HG03066 (cell line): Measurements from ENCODE around the gene RNASE11.
"Not testable (repeated sequence)": the region's sequence is repeated elsewhere in the genome, so short reads cannot be mapped to it uniquely, and the experiment has no call there.

Experiments
- ATAC-seq: cut with Tn5 transposase; IDR thresholded peaks from one replicate; pipeline ENCODE4 v1.9.1; 2021; ENCODE audit warnings: low read depth; ENCODE audit not compliant: unreplicated experiment

The RNASE11 gene

DNA sequence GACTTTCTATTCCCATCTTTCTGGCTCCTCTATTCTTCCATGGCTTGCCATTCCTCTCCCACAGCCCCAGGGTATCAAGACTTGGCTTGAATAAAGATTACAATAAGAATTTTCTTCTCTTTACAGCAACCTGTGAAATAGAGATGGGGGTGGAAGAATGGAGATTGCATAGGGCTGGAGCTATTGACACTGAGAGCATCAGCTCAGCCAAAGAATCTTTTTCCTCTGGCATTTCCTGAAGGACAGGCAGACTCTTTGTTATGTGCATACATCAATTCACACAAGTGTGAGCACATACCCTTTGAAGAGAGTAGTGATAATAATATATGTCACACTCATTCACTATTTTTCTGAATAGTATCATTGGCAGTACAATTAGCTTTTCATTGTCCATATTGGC is 4.7 kb downstream of the RNASE11 start:
- no peak for ATAC-seq

DNA sequence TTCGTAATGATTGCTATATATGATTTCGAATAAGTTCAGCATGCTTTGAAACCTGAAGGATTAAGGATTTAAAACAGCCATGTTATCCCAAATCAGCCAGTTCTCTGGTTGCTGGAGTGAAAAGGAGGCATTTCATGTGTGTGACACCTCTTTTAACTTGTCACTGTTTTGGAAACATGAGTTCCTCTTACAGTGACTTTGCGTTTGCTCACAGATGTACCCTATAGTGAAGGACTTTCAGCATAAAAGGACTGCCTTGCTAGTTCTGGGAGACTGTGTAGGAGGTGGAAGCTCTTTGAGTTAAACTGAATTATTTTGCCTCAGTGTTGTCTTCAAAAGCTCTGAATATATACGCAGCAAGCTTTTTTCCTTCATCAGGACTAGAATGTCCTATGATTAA is 7.6 kb downstream of the RNASE11 start:
- ATAC-seq = no peak

DNA sequence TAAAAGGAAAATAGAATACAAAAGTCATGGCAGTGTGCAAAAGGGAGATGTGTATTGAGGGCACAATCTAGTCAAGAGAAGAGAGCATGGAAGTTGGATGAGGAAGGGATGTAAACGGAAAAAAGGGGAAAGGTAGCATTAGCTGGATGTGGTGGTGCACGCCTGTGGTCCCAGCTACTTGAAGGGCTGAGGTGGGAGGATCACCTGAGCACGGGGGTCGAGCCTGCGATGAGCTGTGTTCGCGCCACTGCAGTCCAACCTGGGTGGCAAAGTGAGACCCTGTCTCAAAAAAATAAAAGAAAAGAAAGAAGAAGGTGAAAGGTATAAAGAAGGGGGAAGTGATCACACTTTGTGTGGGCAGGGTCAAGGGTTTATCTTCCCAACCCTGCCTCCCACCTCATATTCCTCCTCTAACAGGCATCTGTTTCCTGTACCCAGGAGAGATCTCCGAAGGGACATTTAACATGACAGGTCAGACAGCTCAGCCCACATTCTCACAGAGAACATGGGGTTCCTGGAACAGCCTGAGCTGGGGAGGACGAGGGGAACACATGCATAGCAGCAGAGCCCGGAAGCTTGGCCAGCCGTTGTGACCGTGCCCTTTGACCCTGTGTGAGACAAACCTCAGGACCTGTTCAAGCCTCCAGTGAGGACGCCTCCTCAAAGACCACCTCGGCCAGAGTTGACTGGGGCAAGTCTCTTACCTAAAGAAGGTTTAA is 8.9 kb downstream of the RNASE11 start:
- ATAC-seq = no peak

DNA sequence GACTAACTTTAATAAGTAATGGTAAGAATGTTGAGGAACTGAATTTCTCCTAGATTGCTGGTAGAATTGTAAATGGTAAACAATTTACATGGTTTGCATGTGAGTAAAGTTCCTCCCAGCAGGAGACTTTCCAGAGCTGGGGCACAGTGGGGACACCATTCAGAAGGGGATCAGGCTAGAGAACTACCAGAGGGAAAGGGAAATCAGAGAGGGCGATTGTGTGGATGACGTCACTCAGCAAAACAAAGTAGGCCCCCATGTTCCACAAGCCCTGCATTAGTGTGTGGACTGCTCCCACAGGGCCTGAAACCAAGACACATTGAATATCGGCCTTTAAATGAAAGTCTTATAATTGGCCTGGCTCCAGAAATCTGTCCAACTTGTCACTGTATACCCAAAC is 9.5 kb downstream of the RNASE11 start:
- ATAC-seq = no peak

DNA sequence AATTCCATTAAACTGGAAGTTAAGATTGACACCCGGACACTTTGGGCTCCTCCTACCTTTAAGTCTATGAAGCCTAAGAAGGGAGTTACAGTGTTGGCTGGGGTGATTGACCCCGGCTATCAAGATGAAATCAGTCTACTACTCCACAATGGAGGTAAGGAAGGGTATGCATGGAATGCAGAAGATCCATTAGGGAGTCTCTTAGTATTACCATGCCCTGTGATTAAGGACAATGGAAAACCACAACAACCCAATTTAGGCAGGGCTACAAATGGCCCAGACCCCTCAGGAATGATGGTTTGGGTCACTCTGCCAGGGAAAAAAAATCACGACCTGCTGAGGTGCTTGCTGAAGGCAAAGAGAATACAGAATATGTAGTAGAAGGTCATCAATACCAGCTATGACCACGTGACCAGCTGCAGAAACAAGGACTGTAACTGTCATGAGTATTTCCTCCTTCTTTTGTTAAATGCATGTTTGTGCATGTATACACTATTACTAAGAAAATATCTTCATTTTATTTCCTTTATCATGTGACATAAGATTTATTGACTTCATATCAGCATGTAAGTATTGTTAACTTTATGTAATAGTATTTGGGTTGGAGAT is 15.3 kb downstream of the RNASE11 start:
- ATAC-seq = not testable (repeated sequence)

DNA sequence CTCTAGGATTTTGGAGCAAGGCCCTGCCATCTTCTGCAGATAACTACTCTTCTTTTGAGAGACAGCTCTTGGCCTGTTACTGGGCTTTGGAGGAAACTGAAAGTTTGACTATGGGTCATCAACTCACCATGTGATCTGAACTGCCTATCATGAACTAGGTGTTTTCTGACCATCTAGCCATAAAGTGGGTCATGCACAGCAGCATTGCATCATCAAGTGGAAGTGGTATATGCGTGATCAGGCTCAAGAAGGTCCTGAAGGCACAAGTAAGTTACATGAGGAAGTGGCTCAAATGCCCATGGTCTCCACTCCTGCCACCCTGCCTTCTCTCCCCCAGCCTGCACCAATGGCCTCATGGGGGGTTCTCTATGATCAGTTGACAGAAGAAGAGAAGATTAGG is 17.1 kb downstream of the RNASE11 start:
- not testable (repeated sequence) for ATAC-seq

DNA sequence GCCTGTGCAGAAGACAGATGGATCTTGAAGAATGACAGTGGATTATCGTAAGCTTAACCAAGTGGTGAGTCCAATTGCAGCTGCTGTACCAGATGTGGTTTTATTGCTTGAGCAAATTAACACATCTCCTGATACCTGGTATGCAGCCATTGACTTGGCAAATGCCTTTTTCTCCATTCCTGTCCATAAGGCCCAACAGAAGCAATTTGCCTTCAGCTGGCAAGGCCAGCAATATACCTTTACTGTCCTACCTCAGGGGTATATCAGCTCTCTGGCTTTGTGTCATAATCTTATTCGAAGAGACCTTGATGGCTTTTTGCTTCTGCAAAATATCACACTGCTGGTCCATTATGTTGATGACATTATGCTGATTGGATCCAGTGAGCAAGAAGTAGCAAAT is 17.9 kb downstream of the RNASE11 start:
- ATAC-seq = not testable (repeated sequence)

DNA sequence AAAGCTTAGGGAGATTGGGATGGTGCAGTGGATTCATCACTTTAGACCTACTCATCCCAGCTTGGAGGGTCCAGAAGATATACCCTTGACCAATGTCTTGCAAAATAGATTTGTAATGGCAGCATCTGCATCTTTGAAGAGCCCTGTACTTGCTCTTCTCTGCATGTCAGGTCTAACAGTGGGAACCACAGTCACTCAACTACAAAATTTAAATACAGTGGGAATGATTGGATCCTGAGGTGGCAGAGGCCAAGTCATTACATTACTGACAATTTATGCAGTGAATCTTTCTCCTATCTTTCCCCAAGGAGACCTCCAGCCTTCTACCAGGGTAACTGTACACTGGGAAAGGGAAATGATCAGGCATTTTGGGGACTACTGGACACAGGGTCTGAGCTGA is 18.7 kb downstream of the RNASE11 start:
- ATAC-seq = no peak

DNA sequence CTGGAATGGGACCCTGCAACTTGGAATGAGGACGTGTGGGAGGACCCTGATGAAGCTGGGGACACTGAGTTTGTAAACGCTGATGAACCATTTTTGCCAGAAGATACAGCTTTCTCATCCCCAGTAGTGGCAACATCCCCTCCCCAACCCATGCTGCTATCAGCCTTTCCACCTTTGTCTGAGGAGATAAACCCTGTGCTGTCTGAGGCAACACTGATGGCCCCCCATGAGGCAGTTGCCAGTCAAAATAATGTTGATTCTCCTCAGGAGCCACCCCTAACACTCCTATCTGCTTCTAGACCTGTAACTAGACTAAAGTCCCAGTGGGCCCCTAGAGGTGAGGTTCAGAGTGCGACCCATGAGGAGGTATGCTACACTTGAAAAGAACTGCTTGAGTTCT is 19.4 kb downstream of the RNASE11 start:
- ATAC-seq = no peak

DNA sequence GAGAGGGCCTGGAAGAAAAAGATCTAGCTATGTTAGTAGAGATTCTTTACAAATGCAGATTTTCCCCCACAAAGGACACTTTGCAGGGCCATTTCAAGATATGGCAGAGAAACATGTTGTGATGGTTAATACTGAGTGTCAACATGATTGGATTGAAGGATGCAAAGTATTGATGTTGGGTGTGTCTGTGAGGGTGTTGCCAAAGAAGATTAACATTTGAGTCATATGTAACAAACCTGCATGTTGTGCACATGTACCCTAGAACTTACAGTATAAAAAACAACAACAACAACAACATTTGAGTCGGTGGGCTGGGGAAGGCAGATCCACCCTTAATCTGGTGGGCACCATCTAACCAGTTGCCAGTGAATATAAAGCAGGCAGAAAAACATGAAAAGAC is 20.6 kb downstream of the RNASE11 start:
- not testable (repeated sequence) for ATAC-seq

DNA sequence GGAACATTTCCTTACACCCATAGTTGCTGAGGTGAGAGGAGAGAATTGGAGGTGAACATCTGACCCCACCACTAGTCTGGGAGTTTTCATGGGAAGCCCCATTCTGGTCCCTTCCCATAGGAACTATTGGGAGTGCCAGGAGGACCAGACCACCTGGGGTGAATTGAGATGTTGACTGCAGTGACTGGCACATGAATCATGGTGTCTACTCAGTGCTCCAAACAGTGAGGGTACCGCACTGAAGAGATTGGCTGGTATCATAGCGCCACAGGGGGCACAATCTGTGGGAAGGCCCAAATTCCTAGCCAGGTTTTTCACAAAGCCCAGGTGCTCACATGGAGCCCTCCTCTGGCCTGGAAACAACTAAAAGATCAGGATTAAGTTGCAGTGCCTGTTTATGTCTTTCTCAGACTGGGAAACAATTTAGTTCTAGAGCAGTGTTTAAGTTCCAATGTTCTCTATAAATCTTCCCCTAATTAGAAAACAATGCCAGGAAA is 23.3 kb downstream of the RNASE11 start:
- no peak for ATAC-seq

DNA sequence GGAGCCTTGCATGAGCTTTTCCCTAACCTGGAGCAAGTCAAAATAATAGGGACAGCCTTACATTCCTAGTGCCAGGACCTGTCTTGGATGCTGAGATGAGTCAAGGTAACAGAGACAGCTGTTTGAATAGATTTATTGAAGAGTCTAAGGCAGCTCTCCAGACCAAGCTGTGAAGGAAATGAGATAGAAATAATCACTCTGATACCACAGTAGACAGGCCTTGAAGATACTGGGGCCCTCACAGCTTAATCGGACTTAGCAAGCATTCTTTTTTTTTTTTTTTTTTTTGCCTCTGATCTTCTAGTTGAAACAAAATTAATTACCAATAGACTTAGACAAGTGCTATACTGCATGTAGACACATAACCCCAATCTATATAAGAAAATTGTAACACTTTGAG is 23.8 kb downstream of the RNASE11 start:
- ATAC-seq = no peak

DNA sequence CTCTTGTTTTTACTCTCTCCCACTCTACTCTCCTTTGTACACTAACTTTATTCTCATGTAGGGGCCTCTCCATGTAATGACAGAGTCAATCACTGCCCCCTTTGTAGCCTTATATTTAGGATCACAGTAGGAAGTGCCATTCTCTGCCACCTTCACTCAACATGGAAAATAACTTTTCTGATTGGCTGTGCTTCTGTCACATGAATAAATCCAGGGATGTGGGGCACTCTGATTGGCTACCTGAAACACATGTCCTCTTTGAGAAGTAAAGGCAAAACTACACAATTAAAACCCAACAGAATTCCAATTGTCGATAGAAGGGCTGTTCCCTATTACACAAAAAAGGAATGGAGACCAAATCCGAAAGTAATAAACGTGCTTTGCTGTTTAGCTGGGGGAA is 26.8 kb downstream of the RNASE11 start, which contains the start of gene RNASE9:
RNASE9 (minus strand) TSS at position 87 of the 400 bp plus-strand sequence.
- no peak for ATAC-seq

DNA sequence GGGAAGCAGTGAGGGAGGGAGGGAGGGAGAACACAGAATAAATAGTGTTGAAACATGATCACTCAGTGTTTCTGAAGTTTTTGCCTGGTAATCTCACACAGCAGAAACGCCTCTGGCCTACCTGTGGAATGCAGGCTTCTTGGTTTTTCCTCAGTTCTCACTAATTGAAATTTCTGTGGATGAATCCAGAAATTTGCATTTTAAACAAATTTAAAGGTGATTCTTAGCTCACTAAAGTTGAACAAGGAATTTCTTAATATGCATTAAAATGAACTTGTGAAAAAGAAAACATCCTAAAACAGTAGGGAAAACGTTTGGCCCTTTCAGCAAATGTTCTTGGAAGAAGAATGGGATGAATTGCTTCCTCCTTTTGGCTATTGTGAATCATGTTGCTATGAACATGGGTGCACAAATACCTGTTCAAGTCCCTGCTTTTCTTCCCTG is 28.3 kb downstream of the RNASE11 start:
- no peak for ATAC-seq

DNA sequence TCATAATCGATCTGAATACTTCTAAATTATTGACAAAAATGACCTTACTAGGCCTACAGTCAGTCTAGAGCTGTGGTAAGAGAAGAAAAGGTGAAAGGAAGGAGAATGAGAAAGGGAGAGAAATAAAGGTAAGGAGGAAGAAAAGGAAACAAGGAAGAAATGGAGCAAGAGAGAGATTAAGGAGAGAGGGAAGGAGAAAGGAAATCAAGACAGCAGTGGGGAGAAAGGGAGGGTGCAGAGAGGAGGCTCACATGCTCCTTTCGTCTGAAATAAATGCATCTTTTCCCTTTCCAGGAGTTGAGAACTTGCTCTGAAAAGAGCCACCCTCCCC is 30.6 kb downstream of the RNASE11 start:
- no peak for ATAC-seq

DNA sequence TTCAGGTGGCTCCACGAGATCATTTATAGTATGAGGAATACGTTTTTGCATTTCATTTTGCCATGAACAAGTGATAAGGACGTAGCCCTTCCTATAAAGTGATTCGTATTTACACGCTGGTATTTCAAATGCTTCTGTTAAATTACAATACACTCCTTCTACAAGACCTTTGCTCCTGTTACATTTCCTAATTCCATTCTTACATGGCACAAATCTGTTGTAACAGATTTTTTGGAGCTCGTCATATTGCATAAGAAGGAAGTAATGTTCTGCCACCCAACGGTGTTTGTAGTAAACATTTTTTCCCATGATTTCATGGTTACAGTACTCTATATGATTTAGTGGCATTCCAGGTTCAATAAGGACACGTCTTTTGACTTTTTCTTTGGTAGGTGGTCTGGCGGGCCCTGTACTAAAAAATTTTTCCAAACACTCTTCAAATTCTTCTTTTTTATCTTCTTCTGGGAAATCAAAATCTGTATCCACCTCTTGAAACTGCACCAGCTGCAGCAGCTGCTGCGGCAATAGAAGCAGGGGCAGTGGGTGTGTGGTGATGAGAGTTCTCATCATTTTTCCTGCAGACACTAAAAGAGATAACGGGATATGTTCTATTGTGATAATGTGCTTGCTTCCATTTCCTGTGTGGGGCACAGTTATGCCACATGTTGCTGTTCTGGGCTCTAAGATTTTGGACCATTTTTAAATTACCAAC is 31.1 kb downstream of the RNASE11 start:
- ATAC-seq = no peak

DNA sequence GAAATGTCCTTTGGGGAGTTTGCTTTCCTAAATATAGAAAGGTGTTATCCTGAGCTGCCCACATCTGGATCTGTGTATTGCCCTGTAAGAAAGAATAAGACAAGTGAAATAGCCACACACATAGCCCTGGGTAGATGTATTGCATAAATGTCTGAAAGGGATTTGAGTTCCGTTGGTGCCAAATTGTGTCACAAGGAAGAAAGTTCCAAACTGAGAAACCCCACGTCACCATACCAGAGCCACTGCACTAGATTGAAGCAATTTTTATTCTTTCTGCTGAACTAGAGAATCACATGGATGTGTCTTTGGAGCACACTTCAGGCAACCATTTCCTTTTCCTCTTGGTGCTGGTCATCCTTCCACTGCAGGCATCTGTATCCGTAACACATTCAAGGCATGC is 32.0 kb downstream of the RNASE11 start:
- ATAC-seq = no peak

DNA sequence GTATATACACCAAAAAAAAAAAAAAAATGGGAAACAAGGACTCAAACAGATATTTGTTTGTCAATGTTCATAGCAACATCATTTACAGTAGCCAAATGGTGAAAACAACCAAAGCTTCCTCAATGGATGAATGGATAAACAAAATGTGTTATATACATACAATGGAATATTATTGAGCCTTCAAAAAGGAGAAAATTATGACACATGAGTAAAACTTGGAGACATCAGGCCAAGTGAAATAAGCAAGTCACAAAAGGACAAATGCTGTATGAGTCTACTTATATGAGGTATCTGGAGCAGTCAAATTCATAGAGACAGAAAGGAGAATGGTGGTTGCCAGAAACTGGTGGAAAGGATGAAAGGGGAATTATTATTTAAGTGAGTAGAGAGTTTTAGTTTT is 34.8 kb downstream of the RNASE11 start:
- ATAC-seq = no peak

DNA sequence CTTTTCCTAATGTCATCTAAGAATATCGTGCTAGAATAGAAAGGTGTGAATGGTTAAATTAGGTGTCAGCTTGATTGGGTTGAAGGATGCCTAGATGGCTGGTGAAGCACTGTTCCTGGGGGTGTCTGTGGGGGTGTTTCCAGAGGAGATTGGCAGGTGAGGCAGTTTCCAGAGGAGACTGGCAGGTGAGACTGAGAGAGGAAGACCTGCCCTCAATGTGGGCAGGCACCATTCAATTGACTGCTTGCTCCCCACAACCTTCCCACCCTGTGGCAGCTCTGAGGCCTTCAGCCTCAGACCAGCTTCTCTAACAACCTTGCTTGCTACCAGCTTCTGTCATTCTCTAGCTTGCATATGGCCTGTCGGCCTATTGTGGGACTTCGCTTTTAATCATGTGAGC is 36.2 kb downstream of the RNASE11 start:
- no peak for ATAC-seq

DNA sequence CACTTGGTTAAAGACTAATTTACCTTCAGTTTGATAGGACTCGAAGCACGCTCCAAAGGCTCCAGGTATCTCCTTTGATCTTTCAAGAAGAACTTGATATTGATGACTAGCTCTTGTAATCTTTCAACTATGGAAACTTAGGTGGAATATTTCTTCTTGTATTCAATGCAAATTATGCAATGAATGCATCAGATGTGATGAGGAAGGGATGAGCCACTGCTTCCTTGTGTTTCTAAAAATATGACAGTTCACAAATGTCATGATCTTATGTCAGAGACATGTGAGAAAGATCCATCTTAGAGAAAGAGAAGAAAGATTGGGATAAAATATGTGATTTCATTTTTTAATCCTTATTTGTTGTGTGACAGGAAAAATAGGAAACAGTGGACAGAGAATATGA is 36.9 kb downstream of the RNASE11 start:
- ATAC-seq = no peak

DNA sequence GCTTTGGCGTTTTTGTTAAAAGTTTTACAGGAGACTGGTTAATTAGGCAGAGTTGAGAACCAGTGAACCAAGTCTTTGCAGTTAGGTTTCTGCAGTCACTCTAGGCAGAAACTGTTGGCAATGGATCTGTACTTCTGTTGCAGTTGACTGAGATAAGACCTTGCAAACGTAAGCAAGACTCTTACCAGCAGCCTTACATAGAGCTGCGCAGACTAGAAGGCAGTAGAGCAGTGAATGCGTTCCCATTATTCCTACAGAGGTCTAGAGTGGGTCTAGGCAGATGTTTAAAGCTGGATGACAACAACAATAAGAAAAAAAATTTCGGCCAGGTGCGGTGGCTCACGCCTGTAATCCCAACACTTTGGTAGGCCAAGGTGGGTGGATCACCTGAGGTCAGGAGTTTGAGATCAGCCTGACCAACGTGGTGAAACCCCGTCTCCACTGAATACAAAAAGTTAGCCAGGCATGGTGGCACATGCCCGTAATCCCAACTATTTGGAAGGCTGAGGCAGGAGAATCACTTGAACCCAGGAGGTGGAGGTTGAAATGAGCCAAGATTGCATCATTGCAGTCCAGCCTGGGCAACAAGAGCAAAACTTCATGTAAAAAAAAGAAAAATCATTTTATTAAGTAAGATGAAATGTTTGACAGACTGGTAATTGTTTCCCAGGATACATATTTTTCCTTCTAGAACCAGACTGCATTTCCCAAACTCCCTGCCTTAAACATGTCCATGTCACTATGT is 39.2 kb downstream of the RNASE11 start:
- no peak for ATAC-seq
